Muscle layer of duodenum (tissue), 2 donors: ENCODE data around the gene HCFC2.
A peak's percentile ranks its signal among the peaks of the same experiment; 100 is the strongest.

Source experiments
- H3K27ac ChIP-seq: one replicate; pipeline ENCODE4 v1.7.0; 2013; ENCODE audit warnings: mild to moderate bottlenecking, low read length
- H3K27me3 ChIP-seq: one replicate; pipeline ENCODE4 v1.7.0; 2013; ENCODE audit warnings: low read depth, mild to moderate bottlenecking, control low read depth, low read length
- H3K36me3 ChIP-seq, 2 donors: one replicate each; pipeline ENCODE4 v1.7.0; 2013; ENCODE audit warnings: low read length in 2 of 2, control low read depth in 1 of 2, mild to moderate bottlenecking in 1 of 2; ENCODE audit not compliant: insufficient read depth in 2 of 2, control insufficient read depth in 1 of 2
- H3K4me1 ChIP-seq, 2 donors: one replicate each; pipeline ENCODE4 v1.7.0; 2013; ENCODE audit warnings: low read length in 2 of 2, mild to moderate bottlenecking in 2 of 2, control low read depth in 1 of 2, moderate library complexity in 1 of 2; ENCODE audit not compliant: insufficient read depth in 2 of 2, control insufficient read depth in 1 of 2
- H3K4me3 ChIP-seq, 2 donors: one replicate each; pipeline ENCODE4 v1.7.0; 2013; ENCODE audit warnings: low read length in 2 of 2, low read depth in 1 of 2, mild to moderate bottlenecking in 1 of 2
- H3K9me3 ChIP-seq, 2 donors: one replicate each; pipeline ENCODE4 v1.7.0; 2013; ENCODE audit warnings: low read length in 2 of 2, control low read depth in 1 of 2, mild to moderate bottlenecking in 1 of 2; ENCODE audit not compliant: control insufficient read depth in 1 of 2
- donor health status: healthy.

HCFC2 gene

DNA sequence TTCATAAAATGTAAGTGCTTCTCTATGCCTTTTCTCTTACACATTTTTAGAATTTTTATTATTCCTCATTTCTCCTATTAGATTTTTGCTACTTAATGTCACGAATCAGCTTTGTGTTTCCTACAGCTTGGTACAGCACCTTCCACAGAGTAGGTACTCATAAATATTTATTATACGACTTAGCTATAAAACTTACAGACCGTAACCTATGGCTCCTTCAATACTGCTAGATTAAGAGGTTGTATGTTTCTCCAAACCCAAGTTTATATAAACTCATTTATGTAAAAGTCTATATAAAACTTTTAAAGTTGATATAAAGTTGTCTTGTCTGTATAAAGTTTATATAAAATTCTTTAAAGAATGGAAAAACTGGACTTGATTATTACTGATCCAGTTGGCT is 62.2 kb downstream of the HCFC2 start:
- Histone ChIP-seq H3K4me1 (peaks cover 3 to 24% of the 10 kb centered on the region in 2 donors), H3K36me3 (peaks cover 21 to 38% of the 10 kb centered on the region in 2 donors), H3K9me3 (no peaks in the 10 kb centered on the region), H3K4me3 (no peak overlapping the region), H3K27me3 (no peaks in the 10 kb centered on the region), H3K27ac (no peak overlapping the region)

DNA sequence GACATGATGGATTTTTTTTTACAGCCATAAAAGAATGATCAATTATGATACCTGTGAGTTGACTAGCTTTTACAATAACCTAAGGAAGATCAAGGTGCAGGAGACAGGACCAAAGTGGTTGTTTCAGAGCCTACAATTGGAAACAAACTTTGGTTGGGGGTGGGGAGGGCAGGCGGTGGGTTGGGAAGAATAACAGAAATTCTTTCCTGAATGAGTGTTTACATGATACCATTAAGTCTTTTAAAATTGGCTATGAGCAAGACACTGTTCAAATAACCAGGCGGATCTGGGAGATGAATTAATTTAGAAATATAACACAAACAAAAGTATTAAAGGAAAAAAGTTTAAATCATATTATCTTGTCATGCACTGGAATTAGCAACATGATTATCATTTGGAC is 66.4 kb downstream of the HCFC2 start:
- H3K27me3 ChIP-seq: no peaks in the 10 kb centered on the region
- peaks cover 3 to 49% of the 10 kb centered on the region in 2 donors for H3K4me1 ChIP-seq
- H3K4me3 ChIP-seq: no peak overlapping the region
- no peaks in the 10 kb centered on the region for H3K9me3 ChIP-seq
- H3K36me3 ChIP-seq: peaks cover 14 to 19% of the 10 kb centered on the region in 2 donors
- H3K27ac ChIP-seq: no peak overlapping the region

DNA sequence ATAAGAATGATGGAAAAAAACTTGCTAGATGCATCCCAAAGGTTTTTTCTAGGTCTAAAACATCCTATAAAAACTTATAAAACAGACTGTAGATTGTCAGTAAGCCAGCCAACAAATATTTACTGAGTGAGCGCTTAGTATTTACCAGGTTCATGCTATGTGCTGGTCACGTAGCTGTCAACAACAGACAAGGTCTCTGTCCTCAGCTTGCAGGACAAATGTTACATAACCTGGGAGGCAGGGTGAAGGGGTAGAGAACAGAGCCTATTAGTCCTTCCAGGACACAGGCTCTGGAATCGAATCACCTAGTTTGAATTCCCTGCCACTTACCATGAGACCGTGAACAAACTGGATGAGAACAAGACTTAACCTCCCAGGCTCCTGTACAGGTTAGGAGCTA is 67.3 kb downstream of the HCFC2 start:
- no peaks in the 10 kb centered on the region for H3K27me3 ChIP-seq
- H3K4me3 ChIP-seq: no peak overlapping the region
- H3K4me1 ChIP-seq: peaks cover 9 to 52% of the 10 kb centered on the region in 2 donors
- no peak overlapping the region for H3K27ac ChIP-seq
- H3K36me3 ChIP-seq: peaks cover 11 to 16% of the 10 kb centered on the region in 2 donors
- no peaks in the 10 kb centered on the region for H3K9me3 ChIP-seq

DNA sequence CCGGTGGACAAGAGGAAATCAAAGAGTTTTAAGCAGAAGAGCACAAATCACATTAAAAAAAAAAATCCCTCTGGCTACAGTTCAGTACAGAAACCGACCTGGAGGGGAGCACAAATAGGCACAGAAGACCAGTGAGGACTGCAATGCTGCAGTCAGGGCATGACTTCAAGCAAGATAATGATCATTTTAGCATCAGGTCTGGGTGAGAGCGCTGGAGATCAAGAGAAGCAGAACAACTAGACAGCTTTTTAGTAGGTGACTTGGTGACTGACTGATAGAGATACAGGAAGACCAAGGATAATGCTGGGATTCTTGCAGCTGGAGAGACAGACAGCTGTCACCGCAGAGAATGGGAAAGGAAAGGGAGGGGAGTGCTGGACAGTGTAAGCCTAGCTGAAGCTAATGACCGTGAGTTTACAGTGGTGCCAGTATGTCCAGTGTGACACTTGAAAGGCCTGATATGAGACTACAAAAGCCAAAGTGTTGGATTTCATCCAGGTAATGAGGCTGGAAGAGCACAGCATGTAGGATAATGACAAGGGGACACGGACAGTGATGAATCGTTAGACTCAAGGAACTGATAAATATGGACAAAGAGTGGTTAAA is 68.1 kb downstream of the HCFC2 start:
- Histone ChIP-seq H3K4me3 (no peak overlapping the region), H3K27ac (no peak overlapping the region), H3K9me3 (no peaks in the 10 kb centered on the region), H3K27me3 (no peaks in the 10 kb centered on the region), H3K36me3 (peaks cover 11 to 16% of the 10 kb centered on the region in 2 donors), H3K4me1 (peaks cover 13 to 56% of the 10 kb centered on the region in 2 donors)

DNA sequence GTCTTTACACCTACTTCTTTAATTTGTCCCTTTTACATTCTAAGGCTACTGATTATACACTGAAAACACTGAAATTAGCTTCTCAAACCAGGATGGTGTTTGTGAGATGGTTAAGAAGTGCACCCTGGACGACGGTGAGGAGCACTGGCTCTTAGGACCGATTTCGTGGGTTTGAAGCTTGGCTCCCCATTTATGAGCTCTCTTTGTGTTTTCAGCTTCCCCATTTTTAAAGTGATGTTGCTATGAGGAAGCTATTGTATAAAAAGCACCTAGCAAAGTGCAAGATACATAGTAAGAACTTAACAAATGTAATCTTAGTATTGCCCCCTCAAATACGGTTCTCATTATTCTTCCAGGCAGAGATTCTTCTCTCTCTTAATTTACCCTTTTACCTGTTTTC is 69.0 kb downstream of the HCFC2 start:
- Histone ChIP-seq H3K4me1 (peaks cover 13 to 56% of the 10 kb centered on the region in 2 donors), H3K36me3 (peaks cover 7 to 12% of the 10 kb centered on the region in 2 donors), H3K9me3 (no peaks in the 10 kb centered on the region), H3K27ac (no peak overlapping the region), H3K27me3 (no peaks in the 10 kb centered on the region), H3K4me3 (no peak overlapping the region)

DNA sequence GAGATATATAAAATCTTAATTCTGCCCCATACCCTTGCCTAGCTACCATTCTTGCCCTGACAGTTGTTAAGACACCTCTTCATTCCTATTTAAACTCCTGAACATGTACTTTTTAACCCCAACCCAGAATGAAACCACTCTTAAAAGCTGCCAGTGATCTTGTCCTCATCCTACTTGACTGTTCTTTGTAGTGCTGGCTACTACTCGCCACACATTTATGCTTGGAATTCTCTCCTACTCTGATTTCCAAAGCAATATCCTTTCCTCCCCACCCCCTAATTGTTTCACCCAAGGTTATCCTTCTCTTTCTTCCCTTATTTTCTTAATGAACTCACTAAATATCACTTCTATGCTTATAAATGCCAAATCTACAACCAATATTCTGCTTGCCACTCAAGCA is 69.5 kb downstream of the HCFC2 start:
- no peaks in the 10 kb centered on the region for H3K9me3 ChIP-seq
- H3K27ac ChIP-seq: no peak overlapping the region
- H3K4me1 ChIP-seq: peaks cover 13 to 56% of the 10 kb centered on the region in 2 donors
- peaks cover 7 to 12% of the 10 kb centered on the region in 2 donors for H3K36me3 ChIP-seq
- H3K4me3 ChIP-seq: no peak overlapping the region
- H3K27me3 ChIP-seq: no peaks in the 10 kb centered on the region

DNA sequence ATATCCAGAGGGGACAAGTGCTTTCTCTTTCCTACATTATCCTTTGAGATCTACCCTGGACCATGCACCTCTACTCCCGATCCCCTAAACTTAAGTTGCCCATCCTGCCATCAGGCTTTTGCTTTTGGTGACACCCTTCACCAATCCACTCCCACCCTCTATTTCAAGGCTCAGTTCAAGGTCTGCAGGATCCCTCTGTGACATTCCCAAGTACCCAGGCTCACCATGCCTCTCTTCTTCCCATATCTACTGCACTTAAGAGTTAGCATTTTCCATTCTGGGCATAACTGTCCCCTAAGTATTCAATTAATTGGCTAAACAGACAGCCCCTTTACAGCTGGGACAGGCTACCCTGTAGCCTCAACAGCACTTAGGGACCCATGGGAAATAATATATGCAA is 70.6 kb downstream of the HCFC2 start:
- Histone ChIP-seq H3K9me3 (no peaks in the 10 kb centered on the region), H3K27ac (no peak overlapping the region), H3K4me1 (peaks cover 13 to 52% of the 10 kb centered on the region in 2 donors), H3K27me3 (no peaks in the 10 kb centered on the region), H3K4me3 (no peak overlapping the region), H3K36me3 (peaks cover 1 to 12% of the 10 kb centered on the region in 2 donors)

DNA sequence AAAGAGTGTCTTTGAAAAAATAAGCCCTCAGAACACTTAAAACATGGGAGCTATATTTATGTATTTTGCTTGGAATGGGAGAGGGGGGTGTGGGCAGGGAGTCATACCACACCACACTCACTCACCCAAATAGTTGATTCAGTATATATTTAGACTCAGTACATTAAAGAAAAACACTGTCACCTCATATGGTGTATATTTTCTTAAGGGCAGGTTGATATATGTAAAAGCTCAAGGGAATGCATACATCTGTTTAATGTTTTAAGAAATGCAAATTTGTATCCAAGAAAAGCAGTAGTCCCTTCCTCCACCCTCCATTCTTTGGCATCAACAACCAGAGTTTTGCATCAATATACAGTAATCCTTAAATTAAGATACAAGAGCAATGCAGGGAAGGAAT is 72.2 kb downstream of the HCFC2 start:
- Histone ChIP-seq H3K9me3 (no peaks in the 10 kb centered on the region), H3K4me3 (peak overlapping the region; percentile 77 to 90)

DNA sequence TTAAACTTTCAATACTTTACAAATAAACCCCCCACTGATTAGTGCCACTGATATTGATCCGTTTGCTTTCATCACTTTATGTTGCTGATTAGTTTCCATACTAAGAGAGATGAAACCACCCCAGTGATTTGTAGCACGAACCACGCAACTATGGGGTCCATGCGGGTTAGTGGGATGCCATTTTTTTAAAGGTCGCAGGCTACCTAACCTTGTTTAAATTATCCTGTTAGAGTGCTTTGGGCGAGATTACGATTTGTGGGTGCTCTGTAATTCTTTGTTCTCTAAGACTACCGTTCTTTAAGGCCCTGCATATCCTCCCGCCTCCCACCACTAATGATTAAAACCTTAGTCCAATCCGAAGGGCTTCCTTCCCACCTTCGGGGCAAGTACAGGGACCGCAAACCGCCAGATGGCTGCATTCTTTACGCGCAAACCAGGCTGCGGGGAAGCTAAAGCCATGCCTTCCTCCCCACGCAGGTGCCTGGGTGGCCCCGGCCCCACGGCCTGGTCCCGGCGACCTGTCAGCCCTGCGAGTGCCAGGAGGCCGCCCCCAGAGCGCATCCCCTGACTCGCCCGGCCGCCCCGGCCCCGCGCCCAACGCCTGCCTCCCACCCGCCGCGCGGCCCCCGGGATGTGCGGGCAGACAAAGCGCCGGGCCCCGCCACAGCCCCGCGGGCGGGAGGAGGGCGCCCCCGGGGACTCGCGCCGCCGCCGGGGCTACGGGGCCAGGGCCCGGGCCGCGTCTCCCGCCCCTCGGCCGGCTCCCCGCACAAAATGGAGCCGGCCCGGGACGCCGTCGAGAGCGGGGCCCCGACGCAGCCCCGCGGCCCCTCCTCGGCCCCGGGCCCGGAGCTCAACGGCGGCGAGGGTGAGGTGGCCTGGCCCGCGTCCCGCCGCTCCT is 72.9 kb downstream of the HCFC2 start:
- peaks cover 10 to 28% of the 10 kb centered on the region in 2 donors for H3K4me1 ChIP-seq
- H3K36me3 ChIP-seq: peaks cover 0 to 6% of the 10 kb centered on the region in 2 donors
- H3K4me3 ChIP-seq: peak overlapping the region; percentile 77 to 90
- no peaks in the 10 kb centered on the region for H3K9me3 ChIP-seq
- H3K27me3 ChIP-seq: no peaks in the 10 kb centered on the region
- peak overlapping the region; percentile 92 for H3K27ac ChIP-seq

More for the DNA sequence above, 72.2 kb downstream of the HCFC2 start:
- Histone ChIP-seq H3K36me3 (peaks cover 0 to 9% of the 10 kb centered on the region in 2 donors), H3K27ac (peak overlapping the region; percentile 92), H3K4me1 (peaks cover 10 to 35% of the 10 kb centered on the region in 2 donors), H3K27me3 (no peaks in the 10 kb centered on the region)

DNA sequence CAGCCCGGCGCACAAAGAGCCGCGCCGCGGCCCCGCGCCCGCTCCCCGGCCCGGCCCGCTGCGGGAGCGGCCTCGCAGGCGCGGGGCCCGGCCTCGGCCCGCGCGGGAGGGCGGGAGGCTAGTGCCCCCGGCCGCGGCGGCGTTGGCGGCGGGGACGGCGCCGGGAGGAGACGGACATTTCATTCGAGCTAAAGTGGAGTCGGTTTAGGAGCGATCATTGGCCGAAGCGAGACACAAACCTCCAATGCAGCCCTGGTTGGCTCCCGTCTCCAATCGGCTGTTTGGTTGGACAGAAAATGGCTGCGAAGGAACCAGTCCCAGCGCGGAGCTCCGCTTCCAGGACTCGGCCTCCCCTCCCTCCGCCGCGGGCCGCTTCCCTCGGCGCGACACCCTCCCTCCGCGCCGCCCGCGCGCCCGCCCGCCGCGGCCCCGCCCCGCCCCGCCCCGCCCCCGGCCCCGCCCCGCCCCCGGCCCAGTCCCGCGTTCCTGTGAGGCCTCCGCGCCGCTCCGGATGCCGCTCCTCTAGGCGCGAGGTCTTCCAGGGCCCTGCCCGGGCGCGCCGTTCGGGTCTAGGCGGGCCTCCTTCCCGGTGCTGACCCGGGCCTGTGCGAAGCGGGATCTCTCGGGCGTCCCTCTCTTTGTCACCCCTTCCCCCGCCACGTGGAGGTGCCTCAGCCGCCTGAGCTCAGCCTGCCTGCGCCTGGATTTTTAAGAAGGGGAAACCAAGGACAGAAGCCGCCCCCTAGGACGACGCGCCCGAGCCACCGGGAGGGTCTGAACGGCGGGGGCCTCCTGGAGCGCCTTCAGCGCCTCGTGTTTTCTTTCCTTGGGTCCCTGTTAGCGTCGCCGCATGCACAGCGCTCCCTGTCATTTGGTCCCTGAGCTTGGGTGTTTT is 73.8 kb downstream of the HCFC2 start, which contains the start of gene NFYB:
NFYB (minus strand) TSS at position 309 of the 895 bp plus-strand sequence. CDS start 2,757 bp downstream, outside the sequence.
- Histone ChIP-seq H3K4me3 (peak within 1 kb of the TSS; percentile 77 to 90), H3K27me3 (no peaks in the 10 kb centered on the region), H3K36me3 (no peaks in the 10 kb centered on the region), H3K9me3 (no peaks in the 10 kb centered on the region), H3K27ac (peak within 1 kb of the TSS; percentile 92), H3K4me1 (peaks cover 10 to 24% of the 10 kb centered on the region in 2 donors)

DNA sequence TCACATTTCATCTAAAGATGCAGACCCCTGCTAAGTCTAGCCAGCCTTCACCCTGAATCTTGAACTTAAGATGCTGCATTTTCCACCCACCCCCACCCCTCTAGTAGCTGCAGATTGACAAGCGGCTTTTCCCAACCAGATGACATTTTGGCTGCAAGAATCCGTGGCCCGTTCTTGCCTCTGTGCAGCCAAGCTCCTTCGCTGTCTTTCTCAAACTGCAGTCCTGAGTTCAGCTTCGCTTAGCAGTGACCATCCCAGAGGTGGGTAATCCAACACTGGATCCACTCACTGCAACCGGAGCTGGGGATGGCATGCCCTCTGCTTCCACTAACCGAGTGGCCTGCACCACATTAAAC is 74.4 kb downstream of the HCFC2 start:
- Histone ChIP-seq H3K27ac (peak overlapping the region; percentile 54), H3K4me1 (peaks cover 10 to 20% of the 10 kb centered on the region in 2 donors), H3K36me3 (no peaks in the 10 kb centered on the region), H3K9me3 (no peaks in the 10 kb centered on the region), H3K4me3 (peak overlapping the region; percentile 35 to 42), H3K27me3 (no peaks in the 10 kb centered on the region)
